HG03108 (cell line): ENCODE results near the gene TROAP.
"Not testable (repeated sequence)": the region's sequence is repeated elsewhere in the genome, so short reads cannot be mapped to it uniquely, and the experiment has no call there.

Source experiments
- ATAC-seq: cut with Tn5 transposase; IDR thresholded peaks from one replicate; pipeline ENCODE4 v1.9.1; 2021; ENCODE audit warnings: moderate library complexity; ENCODE audit not compliant: unreplicated experiment

Gene TROAP

GRCh38 chr12:49322708-49323523 lies at the start of gene TROAP:
Gene TROAP (plus strand): TSS chr12:49323255. CDS start chr12:49323609, 354 bp downstream.
- peak; percentile 98 for ATAC-seq

GRCh38 chr12:49273726-49274395 lies 49.2 kb upstream of the TROAP start:
- no peak for ATAC-seq

GRCh38 chr12:49274396-49275069 lies 48.5 kb upstream of the TROAP start:
- ATAC-seq, result no peak

GRCh38 chr12:49276304-49277290 lies 46.5 kb upstream of the TROAP start:
- ATAC-seq, result no peak

- no peak for ATAC-seq
These were observed 45.6 kb upstream of the TROAP start for GRCh38 chr12:49277466-49277865.

GRCh38 chr12:49279706-49280159 lies 43.3 kb upstream of the TROAP start:
- no peak for ATAC-seq

GRCh38 chr12:49280545-49280944 lies 42.5 kb upstream of the TROAP start:
- not testable (repeated sequence) for ATAC-seq

- no peak for ATAC-seq
These were observed 40.8 kb upstream of the TROAP start for GRCh38 chr12:49282302-49282701.

- not testable (repeated sequence) for ATAC-seq
These were observed 40.2 kb upstream of the TROAP start for GRCh38 chr12:49282740-49283375.

- ATAC-seq, result no peak
These were observed 39.3 kb upstream of the TROAP start for GRCh38 chr12:49283541-49284429.

GRCh38 chr12:49284672-49285071 lies 38.4 kb upstream of the TROAP start:
- ATAC-seq, result no peak

GRCh38 chr12:49287876-49288275 lies 35.2 kb upstream of the TROAP start:
- no peak for ATAC-seq

- no peak for ATAC-seq
These were observed 34.6 kb upstream of the TROAP start for GRCh38 chr12:49288412-49288853.

- ATAC-seq, result no peak
These were observed 34.0 kb upstream of the TROAP start for GRCh38 chr12:49288922-49289555.

- ATAC-seq, result no peak
These were observed 30.4 kb upstream of the TROAP start for GRCh38 chr12:49292729-49293055.

GRCh38 chr12:49293056-49293956 lies 29.7 kb upstream of the TROAP start:
- ATAC-seq, result no peak

- no peak for ATAC-seq
These were observed 28.8 kb upstream of the TROAP start for GRCh38 chr12:49294086-49294803.
